ENCODE data around the gene SRPX.

- TF ChIP-seq CTCF (IDR thresholded peaks at IDR 0.05) (no peak), POLR2AphosphoS5 (IDR thresholded peaks at IDR 0.05) (no peak)
These were observed 57.5 kb downstream of the SRPX start for GRCh38 chrX:38163193-38163592.

All from prostate gland (tissue), 2 donors.